ENCODE data around the gene ABHD6.

The ABHD6 gene

GRCh38 chr3:58324391-58325390 lies 87.1 kb downstream of the ABHD6 start:
- no peaks in the 10 kb centered on the region for H4K20me1 ChIP-seq (ENCODE audit: control insufficient read depth, insufficient read depth, low read depth, low read length)
- no peak overlapping the region for H3K27ac ChIP-seq (ENCODE audit: low read depth, low read length)
- peaks cover 17% of the 10 kb centered on the region for H3K36me3 ChIP-seq (ENCODE audit: control insufficient read depth, low read length)
- H3K4me1 ChIP-seq (ENCODE audit: control insufficient read depth, low read length), result peaks cover 38% of the 10 kb centered on the region
- H3F3A ChIP-seq (ENCODE audit: control insufficient read depth, insufficient read depth), result peaks cover 11% of the 10 kb centered on the region
- H3K9me2 ChIP-seq (replicated peaks; ENCODE audit: control insufficient read depth, low read length), result no peaks in the 10 kb centered on the region
- H3K4me2 ChIP-seq (ENCODE audit: low read length), result peak overlapping the region; percentile 41
- peaks cover 13% of the 10 kb centered on the region for H3K79me2 ChIP-seq (ENCODE audit: control insufficient read depth, low read length)
- no peak for TF ChIP-seq CTCF (IDR thresholded peaks at IDR 0.05; ENCODE audit: low read depth, low read length, poor library complexity, severe bottlenecking)
- TF ChIP-seq EZH2phosphoT487 (IDR thresholded peaks at IDR 0.05; ENCODE audit: borderline replicate concordance, low read length), result no peak
- no peaks in the 10 kb centered on the region for H3K9me3 ChIP-seq (ENCODE audit: control insufficient read depth, insufficient read depth, low read length)
- 0 out of 2 replicates have a peak overlapping the region, but pooled peaks have one; percentile 8 for H3K4me3 ChIP-seq (ENCODE audit: low read length)
- H3K27me3 ChIP-seq (ENCODE audit: control insufficient read depth, low read length), result no peaks in the 10 kb centered on the region

GRCh38 chr3:58325525-58325992 lies 88.0 kb downstream of the ABHD6 start:
- peaks cover 13% of the 10 kb centered on the region for H3K36me3 ChIP-seq (ENCODE audit: control insufficient read depth, low read length)
- H3K79me2 ChIP-seq (ENCODE audit: control insufficient read depth, low read length), result peaks cover 13% of the 10 kb centered on the region
- TF ChIP-seq EZH2phosphoT487 (IDR thresholded peaks at IDR 0.05; ENCODE audit: borderline replicate concordance, low read length), result no peak
- TF ChIP-seq CTCF (IDR thresholded peaks at IDR 0.05; ENCODE audit: low read depth, low read length, poor library complexity, severe bottlenecking), result no peak
- no peaks in the 10 kb centered on the region for H3K27me3 ChIP-seq (ENCODE audit: control insufficient read depth, low read length)
- peak overlapping the region; percentile 41 for H3K4me2 ChIP-seq (ENCODE audit: low read length)
- H4K20me1 ChIP-seq (ENCODE audit: control insufficient read depth, insufficient read depth, low read depth, low read length), result no peaks in the 10 kb centered on the region
- peaks cover 15% of the 10 kb centered on the region for H3F3A ChIP-seq (ENCODE audit: control insufficient read depth, insufficient read depth)
- no peaks in the 10 kb centered on the region for H3K9me2 ChIP-seq (replicated peaks; ENCODE audit: control insufficient read depth, low read length)
- peaks cover 41% of the 10 kb centered on the region for H3K4me1 ChIP-seq (ENCODE audit: control insufficient read depth, low read length)
- no peaks in the 10 kb centered on the region for H3K9me3 ChIP-seq (ENCODE audit: control insufficient read depth, insufficient read depth, low read length)
- H3K27ac ChIP-seq (ENCODE audit: low read depth, low read length), result no peak overlapping the region
- H3K4me3 ChIP-seq (ENCODE audit: low read length), result 0 out of 2 replicates have a peak overlapping the region, but pooled peaks have one; percentile 8

GRCh38 chr3:58326267-58326900 lies 88.8 kb downstream of the ABHD6 start:
- no peak overlapping the region for H3K4me3 ChIP-seq (ENCODE audit: low read length)
- peaks cover 6% of the 10 kb centered on the region for H3K79me2 ChIP-seq (ENCODE audit: control insufficient read depth, low read length)
- no peaks in the 10 kb centered on the region for H3K27me3 ChIP-seq (ENCODE audit: control insufficient read depth, low read length)
- H3F3A ChIP-seq (ENCODE audit: control insufficient read depth, insufficient read depth), result peaks cover 20% of the 10 kb centered on the region
- TF ChIP-seq EZH2phosphoT487 (IDR thresholded peaks at IDR 0.05; ENCODE audit: borderline replicate concordance, low read length), result no peak
- no peaks in the 10 kb centered on the region for H3K9me2 ChIP-seq (replicated peaks; ENCODE audit: control insufficient read depth, low read length)
- no peak overlapping the region for H3K27ac ChIP-seq (ENCODE audit: low read depth, low read length)
- peaks cover 41% of the 10 kb centered on the region for H3K4me1 ChIP-seq (ENCODE audit: control insufficient read depth, low read length)
- H3K9me3 ChIP-seq (ENCODE audit: control insufficient read depth, insufficient read depth, low read length), result no peaks in the 10 kb centered on the region
- peaks cover 5% of the 10 kb centered on the region for H3K36me3 ChIP-seq (ENCODE audit: control insufficient read depth, low read length)
- no peak overlapping the region for H3K4me2 ChIP-seq (ENCODE audit: low read length)
- H4K20me1 ChIP-seq (ENCODE audit: control insufficient read depth, insufficient read depth, low read depth, low read length), result no peaks in the 10 kb centered on the region

Data from DOHH2 (cell line).